Stimulated activated CD4-positive, alpha-beta T cell treated with anti-CD3 and anti-CD28 coated beads, TNF-alpha, amount 100 ng/mL, for 4 hours (primary cell): Measurements from ENCODE around the gene IL24.

ENCODE experiments used
- DNase-seq, 3 experiments: peaks; one replicate each; pipeline ENCODE4 v3.0.0-alpha.2; 2020; ENCODE audit warnings: low read depth in 3 of 3

The IL24 gene

GRCh38 chr1:206953126-206953525, 55.9 kb downstream of the IL24 start:
- no peak for DNase-seq

DNA sequence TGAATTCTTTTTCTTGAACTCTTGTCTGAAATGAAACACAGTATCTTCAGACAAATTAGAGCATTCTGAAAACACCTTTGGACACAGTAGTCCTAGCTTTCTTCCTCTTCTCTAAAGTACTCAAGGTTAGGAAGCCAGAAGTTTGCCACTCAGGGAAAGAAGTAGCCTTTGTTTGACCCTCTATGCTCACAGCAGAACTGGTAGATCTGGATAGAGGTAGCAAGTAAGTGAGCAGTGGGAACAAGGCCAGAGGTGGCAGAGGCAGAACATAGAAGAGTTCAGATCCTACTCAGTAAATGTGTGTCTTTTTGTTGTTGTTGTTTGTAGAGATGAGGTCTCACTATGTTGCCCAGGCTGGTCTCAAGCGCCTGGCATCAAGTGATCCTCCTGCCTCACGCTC, 56.4 kb downstream of the IL24 start:
- DNase-seq, result no peak
